ENCODE data around the gene FZD1.

Gene FZD1

GRCh38 chr7:91264046-91264923, at the start of gene FZD1:
TSS of gene FZD1 (plus strand) at chr7:91264433. CDS start at chr7:91264881, 448 bp downstream.
- DNase-seq: peak; percentile 79 to 81

GRCh38 chr7:91226411-91226810, 37.8 kb upstream of the FZD1 start:
- DNase-seq: no peak

GRCh38 chr7:91228327-91228726, 35.9 kb upstream of the FZD1 start:
- no peak for DNase-seq

DNA sequence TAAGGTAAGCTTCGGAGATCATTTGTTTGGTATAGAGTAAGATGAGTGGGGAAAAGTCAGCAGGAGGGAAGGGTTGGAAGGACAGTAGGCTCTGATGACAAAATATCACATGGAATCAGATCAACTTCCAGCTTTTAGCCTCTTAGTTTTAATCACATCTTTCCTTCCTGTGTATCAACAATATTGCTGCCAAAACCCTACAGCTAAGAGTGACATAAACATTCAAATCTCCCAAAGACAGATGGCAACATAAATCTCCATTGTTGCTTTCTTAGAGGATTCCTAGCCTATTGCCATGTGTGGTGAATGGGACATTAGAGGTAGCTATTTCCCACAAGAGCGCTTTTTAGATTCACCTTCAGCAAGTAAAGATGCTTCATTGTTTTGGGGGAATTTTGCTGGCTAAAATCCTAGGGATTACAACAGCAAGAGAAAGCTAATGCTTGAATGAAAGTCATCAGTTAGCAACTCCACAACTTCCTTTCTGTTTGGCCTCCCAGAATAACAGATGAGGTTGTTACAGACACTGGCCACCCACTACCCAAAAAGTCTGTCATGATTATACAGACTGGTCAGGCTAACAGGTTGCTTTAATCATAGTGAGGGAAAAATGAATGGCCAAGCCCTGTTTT, 35.2 kb upstream of the FZD1 start:
- no peak for DNase-seq

- no peak for DNase-seq
Measured at GRCh38 chr7:91230100-91230499, 34.1 kb upstream of the FZD1 start.

- no peak for DNase-seq
Measured at GRCh38 chr7:91230503-91230902, 33.7 kb upstream of the FZD1 start.

DNA sequence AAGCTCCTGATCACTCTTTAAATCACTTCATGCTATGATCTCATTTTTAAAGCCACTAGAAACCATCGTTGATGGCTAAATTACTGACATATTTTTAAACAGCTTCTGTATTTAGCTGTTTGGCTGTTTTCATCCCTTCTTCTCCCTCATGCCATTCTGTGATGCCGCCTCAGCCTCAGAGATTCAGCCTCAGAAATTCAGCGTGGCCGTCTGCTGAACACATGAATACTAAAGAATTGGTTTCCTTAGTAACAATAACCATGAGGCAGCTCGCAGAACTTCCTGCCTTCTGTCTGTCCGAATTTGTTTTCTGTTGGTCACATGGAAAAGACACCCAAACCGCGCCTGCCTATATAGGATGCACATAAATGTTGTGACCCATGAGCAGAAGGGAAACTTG, 31.0 kb upstream of the FZD1 start:
- no peak for DNase-seq

DNA sequence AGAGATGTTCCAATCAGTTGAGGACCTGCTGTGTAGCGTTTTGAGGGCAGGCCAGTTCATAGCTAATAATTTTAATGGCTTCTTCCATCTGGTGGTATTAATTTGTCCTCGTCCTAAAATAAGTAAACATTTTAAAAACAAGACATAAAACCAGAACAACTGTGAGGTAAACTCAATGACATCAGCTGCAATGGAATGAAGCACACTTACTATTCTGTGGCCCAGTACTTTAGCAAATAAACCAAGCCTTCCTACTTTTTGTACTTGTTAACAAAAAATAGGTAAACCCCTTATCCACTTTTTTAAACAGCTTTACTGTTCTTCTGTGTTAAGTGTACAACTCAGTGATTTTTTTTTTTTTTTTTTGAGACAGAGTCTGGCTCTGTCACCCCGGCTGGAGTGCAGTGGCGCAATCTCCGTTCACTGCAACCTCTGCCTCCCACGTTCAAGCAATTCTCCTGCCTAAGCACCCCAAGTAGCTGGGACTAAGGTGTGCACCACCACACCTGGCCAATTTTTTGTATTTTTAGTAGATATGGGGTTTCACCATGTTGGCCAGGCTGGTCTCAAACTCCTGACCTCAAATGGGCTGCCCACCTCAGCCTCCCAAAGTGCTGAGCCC, 28.9 kb upstream of the FZD1 start:
- no peak for DNase-seq

- no peak for DNase-seq
Measured at GRCh38 chr7:91239171-91239604, 25.0 kb upstream of the FZD1 start.

DNA sequence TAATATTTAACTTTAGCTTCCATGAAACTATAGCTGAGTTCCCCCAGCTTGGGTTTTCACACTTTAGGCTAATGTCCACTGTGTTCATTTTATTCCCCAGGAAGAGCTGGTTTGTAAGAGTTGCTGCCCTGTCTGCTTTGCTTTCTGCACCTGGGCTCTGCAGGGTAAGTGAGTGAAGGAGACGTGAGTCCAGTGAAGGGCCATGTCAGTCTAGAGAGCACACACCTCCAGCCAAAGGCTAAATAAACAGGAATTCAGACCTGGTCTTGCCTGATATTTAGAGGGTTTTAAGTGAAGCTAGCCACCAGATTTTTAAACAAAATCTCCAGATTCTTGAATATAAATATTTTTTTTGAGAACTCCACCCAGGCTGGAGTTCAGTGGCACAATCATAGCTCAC, 24.5 kb upstream of the FZD1 start:
- DNase-seq: no peak

DNA sequence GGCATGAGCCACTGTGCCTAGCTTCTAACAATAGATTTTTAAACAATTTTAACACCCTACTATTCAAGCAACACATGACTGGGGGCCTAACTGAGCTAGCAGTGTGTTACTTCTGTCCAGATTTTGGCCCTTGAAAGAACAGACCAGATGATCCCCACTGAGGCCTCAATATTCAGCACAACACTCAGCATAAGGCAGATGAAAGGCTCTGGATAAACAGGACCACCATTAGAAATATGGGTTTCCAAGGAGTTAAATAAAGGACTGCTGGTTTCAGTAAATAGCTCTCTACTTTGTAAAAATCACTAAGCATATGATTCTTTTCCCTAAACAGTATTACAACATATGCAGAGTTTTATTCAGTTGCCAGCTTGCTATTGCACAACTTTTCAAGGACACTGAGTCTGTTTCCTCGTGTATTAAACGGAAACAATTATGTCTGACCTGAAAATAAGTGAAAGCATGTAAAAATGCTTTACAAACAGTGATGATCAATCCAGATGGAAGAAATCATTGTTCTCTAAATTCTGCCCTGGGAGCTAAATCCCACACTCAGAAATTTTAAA, 23.8 kb upstream of the FZD1 start:
- DNase-seq: no peak

GRCh38 chr7:91242097-91242844, 22.0 kb upstream of the FZD1 start:
- no peak for DNase-seq

DNA sequence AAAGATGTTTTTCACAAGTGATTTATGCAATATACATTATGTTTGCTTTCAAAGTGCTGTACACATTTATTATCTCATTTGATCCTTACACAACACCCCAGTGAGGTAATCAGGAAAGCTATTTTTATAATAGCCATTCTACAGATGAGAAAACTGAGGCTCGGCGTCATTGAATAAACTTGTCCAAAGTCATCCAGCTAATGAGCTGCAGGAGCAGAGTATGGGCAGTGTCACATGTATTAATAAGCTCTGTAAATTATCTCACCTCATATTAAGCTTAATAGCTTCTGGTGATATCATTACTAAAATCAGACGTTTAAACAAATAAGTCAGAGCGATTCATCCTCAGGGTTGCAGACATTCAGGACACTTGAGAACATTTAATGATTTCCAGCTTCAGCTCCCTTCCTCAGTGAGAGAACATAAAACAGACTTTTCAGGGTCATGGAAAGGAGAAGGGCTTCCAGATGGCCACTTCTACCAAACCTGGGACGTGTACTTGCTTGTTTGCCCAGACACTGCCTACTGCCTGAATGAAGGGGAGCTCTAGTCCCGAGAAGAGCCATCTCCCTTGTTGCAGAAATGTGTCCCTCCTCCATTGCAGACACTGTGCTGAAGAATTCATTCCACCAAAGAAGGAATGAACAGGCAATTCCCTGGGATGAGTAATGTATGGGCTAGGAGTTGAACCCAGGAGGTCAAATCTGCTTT, 20.5 kb upstream of the FZD1 start:
- no peak for DNase-seq

DNA sequence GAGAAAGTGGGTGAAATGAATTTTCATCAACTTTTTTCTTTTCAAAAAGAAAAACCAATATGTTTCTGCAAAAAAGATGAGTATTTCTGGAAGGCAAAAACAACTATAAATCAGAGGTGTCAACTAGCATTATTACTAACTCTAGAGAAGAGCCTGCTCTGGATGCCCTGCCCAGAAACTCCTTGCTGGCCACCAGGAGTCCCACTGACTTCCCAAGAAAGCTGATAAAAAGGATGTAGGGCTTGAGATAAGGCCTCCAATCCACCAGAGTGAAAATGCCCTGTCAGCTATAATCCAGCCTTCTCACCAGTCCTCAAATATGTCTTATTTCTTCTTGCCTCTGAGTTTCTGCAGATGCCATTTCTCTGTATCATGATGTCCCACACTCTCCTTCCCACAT, 16.7 kb upstream of the FZD1 start:
- DNase-seq: no peak

DNA sequence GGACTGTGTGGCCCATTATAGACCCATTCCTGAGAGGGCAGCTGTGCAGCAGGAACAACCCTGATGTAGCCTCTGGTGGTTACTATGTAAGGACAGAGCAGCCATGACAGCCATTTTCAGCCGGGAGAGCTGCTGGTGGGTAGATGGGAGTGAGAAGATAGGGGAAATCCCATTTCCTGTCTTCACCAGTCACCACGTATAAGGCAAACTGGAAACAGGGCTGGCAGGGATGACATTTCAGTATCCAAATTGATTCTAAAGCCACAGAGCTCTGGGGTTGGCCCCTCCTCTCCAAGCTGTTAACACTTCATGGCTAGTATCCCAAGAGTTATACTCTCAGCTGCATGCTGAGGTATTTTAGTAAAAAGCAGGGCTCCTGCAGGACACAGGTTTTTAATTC, 15.2 kb upstream of the FZD1 start:
- no peak for DNase-seq

GRCh38 chr7:91249506-91250233, 14.6 kb upstream of the FZD1 start:
- no peak for DNase-seq

GRCh38 chr7:91250706-91251105, 13.5 kb upstream of the FZD1 start:
- no peak for DNase-seq

GRCh38 chr7:91251877-91252276, 12.4 kb upstream of the FZD1 start:
- DNase-seq: no peak

GRCh38 chr7:91263384-91264045, 718 bp upstream of the FZD1 start:
- DNase-seq: no peak

DNA sequence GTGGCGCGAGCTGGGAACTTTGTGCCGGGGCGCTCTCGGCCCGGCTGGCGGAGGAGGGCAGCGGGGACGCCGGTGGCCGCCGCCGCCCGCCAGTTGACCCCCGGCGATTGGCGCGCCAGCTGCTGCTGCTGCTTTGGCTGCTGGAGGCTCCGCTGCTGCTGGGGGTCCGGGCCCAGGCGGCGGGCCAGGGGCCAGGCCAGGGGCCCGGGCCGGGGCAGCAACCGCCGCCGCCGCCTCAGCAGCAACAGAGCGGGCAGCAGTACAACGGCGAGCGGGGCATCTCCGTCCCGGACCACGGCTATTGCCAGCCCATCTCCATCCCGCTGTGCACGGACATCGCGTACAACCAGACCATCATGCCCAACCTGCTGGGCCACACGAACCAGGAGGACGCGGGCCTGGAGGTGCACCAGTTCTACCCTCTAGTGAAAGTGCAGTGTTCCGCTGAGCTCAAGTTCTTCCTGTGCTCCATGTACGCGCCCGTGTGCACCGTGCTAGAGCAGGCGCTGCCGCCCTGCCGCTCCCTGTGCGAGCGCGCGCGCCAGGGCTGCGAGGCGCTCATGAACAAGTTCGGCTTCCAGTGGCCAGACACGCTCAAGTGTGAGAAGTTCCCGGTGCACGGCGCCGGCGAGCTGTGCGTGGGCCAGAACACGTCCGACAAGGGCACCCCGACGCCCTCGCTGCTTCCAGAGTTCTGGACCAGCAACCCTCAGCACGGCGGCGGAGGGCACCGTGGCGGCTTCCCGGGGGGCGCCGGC, 870 bp downstream of the FZD1 start:
- peak; percentile 33 to 41 for DNase-seq
